Measurements from ENCODE around the gene NPC1. TPM values are rescaled to one million over a fixed set of nuclear protein-coding genes. Genes with fewer than 3 reads are reported as not detected.

The NPC1 gene
- total RNA-seq: 30.1 and 60.4 TPM in 2 replicates

DNA sequence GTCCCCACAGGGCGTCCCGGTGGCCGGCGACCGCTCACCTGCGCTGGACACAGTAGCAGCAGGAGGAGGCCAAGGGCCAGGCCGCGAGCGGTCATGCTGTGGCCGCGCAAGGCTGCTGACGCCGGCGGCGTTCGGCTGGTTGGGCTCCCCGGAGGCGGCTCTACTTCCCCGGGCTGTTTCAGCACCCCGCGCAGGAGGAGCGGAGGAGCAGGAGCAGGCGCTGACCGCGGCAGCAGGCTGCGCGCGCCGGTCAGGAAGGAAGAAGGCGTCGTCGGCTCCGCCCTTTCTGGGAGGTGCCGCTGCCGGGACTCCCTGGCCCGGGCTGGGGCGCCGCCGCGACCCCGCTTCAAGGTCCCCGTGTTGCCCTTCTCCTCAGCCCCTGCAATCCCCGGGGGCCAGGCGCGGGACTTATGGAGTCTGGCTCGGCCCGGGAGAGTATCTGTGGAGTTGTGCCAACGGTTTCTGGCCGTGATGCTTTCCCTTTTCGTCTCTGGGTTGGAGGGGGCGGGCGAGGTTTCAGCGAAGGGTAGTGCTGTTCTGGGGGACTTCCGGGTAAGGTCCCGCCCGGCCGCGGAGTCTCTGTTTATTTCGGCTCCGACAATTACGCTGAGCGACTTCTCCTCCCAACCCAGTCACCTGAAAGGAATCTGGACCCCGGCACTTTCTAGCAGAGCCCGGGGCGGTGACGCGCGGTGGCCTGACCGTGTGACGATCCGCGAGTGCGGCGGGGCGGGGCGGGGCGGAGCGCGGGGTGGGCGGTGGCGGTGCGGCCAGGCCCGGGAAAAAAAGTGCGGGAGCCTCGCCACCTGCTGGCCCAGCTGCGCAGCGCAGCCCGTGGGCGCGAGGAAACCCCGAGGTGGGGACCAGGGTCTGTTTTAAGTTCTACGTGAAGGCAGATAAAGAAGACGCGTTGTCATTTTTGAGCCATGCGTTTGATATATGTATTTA is at the start of gene NPC1:
TSS of gene NPC1 (minus strand) at position 258 of the 948 bp plus-strand sequence. CDS start at position 95, 163 bp downstream.

DNA sequence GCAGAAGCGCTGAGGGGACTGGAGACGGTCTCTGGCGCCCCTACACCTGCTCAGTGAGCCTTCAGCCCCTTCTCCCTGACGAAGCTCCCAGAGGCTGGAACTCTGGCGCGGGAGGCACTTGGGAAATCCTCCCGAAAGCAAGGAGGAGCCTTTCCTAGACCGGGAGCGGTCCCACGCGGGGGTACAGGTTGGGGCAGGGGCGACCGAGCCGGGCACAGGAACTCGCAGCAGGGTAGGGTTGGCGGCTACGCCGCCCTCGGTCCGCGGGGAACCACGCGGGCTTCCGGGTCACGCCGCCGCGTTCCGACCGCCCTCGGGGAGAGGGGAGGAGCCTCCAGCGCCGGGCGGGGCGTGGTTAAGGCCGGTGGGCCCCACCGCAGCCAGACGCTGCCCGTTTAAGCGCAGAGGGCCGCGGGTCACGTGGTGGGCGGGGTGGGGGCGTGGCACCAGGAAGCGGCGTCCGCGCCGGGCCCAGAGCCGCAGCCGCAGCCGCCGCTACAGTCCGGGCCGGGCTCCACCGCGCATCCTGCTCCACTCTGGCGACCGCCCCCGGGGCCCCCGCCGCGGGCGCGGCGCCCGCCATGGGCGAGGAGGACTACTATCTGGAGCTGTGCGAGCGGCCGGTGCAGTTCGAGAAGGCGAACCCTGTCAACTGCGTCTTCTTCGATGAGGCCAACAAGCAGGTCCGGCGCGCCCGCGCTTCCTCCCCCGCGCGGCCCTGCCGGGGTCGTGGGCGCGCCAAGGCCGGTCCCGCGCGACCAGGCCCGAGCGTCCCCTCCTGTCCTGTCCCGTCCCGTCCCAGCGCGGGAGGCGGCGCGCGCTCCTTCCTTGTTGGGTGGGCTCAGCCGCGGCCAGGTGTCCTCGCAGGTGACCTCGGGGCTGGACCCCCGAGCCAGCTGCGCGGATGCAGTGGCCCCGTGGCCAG is 83.0 kb downstream of the NPC1 start, which contains the start of gene RMC1:
TSS of gene RMC1 (plus strand) at position 474 of the 925 bp plus-strand sequence. CDS start at position 582, 108 bp downstream.

Other genes with a start within 250 kb of the NPC1 start
- gene RIOK3, start 133.2 kb downstream of the NPC1 start, total RNA-seq: 45.3 and 71.9 TPM in 2 replicates
- 15.7 and 30.1 TPM in 2 replicates for gene RMC1, start 83.0 kb downstream of the NPC1 start, total RNA-seq
- gene ANKRD29, start 76.4 kb upstream of the NPC1 start, total RNA-seq: 3.8 and 4.9 TPM in 2 replicates
- gene LAMA3, start 102.9 kb upstream of the NPC1 start, total RNA-seq: 12.6 TPM in 2 replicates